Keratinocyte (primary cell): ENCODE results near the gene SERP2.

Experiments
- CTCF ChIP-seq, 3 experiments: IDR thresholded peaks in 1 of 3; conservative IDR thresholded peaks in 1 of 3; optimal IDR thresholded peaks in 1 of 3; 2 replicates in 2 of 3; 3 replicates in 1 of 3; pipeline versions ENCODE3 to v1.5.1; 2011; ENCODE audit warnings: low read length in 3 of 3, mild to moderate bottlenecking in 3 of 3, moderate library complexity in 2 of 3, control low read depth in 1 of 3, inconsistent platforms in 1 of 3; ENCODE audit not compliant: insufficient read depth in 2 of 3; ENCODE audit errors: extremely low read depth in 1 of 3
- EZH2 ChIP-seq: IDR thresholded peaks from one replicate; pipeline ENCODE4 v1.6.1; 2012; ENCODE audit warnings: inconsistent platforms, mild to moderate bottlenecking, low read length, moderate library complexity

DNA sequence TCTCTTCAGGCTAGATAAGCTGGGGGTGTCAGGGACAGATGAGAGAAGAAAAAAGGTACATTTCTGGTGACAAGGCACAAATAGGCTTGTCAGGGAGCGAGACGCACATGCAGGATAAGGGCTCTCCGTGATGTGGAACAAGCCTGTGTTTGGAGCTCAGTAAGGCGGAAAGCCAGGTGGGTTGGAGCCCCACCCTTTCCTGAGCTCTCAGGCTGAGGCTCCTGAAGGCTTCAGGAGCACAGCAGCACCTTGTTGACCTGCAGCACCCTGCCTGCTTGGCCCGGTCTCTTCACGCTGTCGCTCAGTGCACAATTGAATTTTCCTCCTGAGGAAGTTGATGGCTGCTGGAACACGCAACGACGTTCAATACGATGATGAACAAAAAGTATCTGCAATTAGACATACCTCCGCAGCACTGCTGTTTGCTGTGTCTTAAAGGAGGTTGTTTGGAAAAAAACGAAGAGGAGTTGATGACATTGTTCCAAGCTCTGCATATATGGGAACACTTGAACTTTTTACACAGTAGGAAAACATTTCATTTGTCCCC, 29.3 kb downstream of the SERP2 start:
- TF ChIP-seq CTCF (optimal IDR thresholded peaks at IDR 0.05 in 1 of 3, IDR thresholded peaks at IDR 0.05 in 1 of 3, conservative IDR thresholded peaks at IDR 0.05 in 1 of 3; ENCODE audit: extremely low read depth in 1 of 3, insufficient read depth in 2 of 3, low read length in 3 of 3), result no peak
- TF ChIP-seq EZH2, result no peak
